ENCODE results near the gene PANX2.
"Not testable (repeated sequence)": the region's sequence is repeated elsewhere in the genome, so short reads cannot be mapped to it uniquely, and the experiment has no call there.

PANX2 gene

GRCh38 chr22:50170453-50171318 is at the start of gene PANX2:
Gene PANX2 (plus strand): TSS chr22:50170731. CDS start chr22:50170731, 0 bp downstream.
- DNase-seq = no peak

GRCh38 chr22:50121202-50121740 is 49.3 kb upstream of the PANX2 start:
- no peak for DNase-seq

- DNase-seq = no peak
Observed at GRCh38 chr22:50123119-50123518, 47.4 kb upstream of the PANX2 start.

GRCh38 chr22:50125029-50125428 is 45.5 kb upstream of the PANX2 start:
- DNase-seq = no peak

DNA sequence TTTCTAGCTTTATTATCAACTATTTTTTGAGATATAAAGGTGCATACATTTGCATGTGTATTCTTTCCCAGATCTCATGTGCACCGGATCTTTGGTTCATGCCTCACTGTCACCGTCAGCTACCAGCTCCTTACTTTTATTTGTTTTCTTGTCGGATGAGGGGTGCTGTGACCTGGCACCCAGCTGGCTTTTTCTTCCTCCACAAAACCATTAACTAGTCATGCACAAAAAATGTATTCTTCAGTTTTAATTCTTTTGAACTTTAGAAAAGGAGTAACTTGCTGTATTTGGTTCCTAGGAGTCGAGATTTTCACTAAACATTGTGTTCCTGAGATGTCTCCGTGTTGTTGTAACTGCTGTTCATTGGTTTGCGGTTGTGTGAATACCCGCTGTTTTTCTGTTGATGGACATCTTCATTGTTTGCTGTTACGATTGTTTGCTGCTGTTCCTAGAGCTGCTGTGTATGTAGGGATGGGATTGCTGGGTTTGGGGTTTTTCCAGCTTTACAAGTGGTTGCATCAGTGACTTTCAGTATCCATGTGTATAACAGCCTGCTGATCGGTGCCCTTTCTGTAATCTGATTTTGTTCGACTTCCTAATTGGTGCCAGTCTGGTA is 41.3 kb upstream of the PANX2 start:
- DNase-seq = no peak

DNA sequence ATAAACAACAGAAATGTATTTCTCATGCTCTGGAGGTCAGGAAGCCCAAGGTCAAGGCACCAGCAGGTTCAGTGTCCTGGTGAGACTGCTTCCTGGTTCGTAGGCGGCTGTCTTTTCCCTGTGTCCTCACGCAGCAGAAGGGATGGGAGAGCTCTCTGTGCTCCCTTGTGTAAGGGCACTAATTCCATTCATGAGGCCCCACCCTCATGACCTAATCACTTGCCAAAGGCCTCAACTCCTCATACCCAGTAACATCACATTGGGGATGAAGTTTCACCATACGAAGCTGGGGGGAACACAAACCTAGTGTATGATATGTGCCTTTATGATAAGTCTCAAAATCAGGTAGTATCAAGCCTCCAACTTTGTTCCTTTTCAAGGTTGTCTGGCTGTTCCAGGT is 38.6 kb upstream of the PANX2 start:
- no peak for DNase-seq

DNA sequence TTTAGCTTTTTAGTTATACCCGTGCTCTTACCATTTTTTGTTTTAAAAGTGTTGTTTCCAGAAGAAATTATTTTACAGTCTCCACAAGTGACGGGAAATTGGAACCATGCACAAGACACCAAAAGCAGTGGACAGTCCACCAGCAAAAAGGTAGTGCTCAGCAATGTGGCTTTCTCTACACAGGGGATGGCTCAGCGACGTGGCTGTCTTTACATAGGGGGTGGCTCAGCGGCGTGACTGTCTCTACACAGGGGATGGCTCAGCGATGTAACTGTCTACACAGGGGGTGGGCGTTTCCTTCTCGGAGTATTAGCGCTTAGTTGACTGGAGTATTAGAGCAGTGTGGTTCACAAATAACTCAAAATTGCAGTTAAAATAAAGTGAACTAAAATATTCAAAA is 36.0 kb upstream of the PANX2 start:
- DNase-seq = no peak

GRCh38 chr22:50136581-50137015 is 33.9 kb upstream of the PANX2 start:
- DNase-seq = no peak

DNA sequence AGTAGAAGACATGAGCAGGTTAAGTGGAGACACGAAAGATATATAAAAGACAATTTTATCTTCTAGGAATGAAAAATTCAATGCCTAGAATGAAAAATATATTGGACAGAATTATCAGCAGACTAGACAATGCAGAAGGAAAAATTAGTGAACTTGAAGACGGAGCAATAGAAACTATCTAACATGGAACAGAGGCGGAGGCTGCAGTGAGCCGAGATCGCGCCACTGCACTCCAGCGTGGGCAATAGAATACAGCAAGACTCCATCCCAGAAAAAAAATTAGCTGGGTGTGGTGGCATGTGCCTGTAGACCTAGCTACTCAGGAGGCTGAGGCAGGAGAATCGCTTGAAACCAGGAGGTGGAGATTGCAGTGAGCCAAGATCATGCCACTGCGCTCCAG is 33.3 kb upstream of the PANX2 start:
- DNase-seq = not testable (repeated sequence)

GRCh38 chr22:50138041-50138440 is 32.5 kb upstream of the PANX2 start:
- no peak for DNase-seq

DNA sequence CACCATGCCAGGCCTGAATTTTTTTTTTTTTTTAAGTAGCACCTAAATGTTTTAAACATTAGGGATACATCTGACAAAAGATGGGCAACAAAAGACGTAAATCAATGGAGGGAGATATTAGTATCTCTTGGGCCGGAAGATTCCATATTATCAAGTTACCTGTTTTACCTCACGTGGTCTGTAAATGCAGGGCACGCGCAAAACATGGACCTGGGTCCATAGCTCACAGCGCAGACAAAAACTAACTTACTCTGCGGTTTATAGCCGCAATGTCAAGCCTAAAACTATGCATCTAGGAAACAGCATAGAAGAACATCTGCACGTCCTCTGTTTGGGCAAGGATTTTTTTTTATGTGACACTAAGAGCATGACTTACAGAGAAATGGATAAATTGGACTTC is 31.5 kb upstream of the PANX2 start:
- DNase-seq = no peak

DNA sequence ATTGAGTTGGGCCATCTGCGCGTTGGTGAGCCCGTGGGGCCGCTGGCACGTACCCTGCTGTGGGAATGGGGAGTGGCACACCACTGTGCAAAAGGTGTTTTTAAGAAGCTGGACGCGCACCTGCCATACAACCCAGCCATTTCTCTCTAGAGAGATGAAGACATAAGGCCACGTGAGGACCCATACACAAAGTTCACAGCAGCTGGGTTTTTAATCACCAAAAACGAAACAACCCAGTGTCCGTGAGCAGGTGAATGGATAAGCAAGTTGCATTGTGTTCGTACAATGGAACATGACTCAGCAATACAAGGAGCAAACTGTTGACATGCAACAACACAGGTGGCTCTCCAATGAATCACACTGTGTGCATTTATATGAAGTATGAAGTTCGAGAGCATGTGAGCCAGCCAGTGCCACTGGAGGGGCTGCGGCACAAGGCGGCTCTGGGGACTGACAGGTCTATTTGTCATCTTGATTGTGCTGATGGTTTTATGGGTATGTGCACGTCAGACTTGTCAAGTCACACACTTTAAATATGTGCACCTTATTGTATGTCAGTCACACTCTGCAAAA is 30.6 kb upstream of the PANX2 start:
- no peak for DNase-seq

- no peak for DNase-seq
Observed at GRCh38 chr22:50140615-50141014, 29.9 kb upstream of the PANX2 start.

DNA sequence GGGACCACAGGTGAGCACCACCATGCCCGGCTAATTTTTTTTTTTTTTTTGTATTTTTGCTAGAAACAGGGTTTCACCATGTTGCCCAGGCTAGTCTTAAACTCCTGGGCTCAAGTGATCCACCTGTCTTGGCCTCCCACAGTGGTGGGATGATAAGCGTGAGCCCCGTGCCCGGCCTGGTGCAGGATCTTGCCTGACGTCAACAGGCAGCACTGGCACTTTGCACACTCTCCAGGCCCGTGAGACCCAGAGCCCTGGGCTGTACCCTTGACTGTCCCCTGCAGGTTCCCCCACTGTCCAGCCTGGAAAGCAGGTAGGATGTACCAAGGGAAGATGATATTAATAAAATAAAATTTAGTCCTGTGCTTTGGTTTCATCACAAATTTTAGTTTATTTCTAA is 29.1 kb upstream of the PANX2 start:
- no peak for DNase-seq

- DNase-seq = no peak
Observed at GRCh38 chr22:50141891-50142363, 28.6 kb upstream of the PANX2 start.

DNA sequence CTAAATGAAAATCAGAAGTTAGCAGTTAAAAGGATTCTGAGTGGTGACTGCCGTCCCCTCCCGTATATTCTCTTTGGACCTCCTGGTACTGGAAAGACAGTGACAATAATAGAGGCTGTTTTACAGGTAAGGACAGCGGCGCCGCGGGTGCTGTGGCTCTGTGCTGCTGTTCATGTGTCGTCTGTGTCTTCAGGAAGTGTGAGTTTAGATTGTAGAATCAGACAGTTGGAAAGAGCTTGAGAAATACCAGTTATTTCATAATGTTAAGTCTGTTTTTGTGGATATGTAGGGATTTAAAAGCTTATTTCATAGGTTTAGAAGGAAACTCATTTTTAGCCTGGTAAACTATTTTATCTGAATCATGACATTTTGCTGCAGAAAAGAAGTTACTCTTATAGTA is 27.4 kb upstream of the PANX2 start:
- DNase-seq = no peak

DNA sequence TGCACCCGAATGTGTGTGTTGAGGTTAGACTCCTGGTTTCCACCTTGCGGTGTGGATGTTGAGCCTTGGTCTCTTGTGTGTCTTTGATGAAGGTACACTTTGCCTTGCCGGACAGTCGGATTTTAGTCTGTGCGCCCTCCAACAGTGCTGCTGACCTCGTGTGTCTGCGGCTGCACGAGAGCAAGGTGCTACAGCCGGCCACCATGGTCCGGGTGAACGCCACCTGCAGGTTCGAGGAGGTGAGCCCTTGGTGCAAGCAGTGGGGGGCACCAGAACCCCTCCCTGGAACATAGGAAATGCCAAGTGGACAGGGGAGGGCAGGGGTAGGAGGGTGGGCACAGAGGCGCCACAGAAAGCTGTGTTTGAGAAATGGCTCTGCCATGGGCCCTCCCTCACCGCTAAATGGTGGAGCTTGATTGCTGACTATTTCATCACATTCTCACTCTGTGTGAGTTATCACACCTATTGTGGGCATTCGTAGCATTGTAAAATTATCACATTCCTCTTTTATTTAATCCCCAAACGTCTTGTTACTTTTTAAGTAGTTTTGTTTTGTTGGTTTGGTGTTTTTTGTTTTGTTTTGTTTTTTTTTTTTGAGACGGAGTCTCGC is 26.4 kb upstream of the PANX2 start:
- no peak for DNase-seq

- DNase-seq = no peak
Observed at GRCh38 chr22:50145721-50146438, 24.7 kb upstream of the PANX2 start.

GRCh38 chr22:50146439-50147238 is 23.9 kb upstream of the PANX2 start:
- DNase-seq = no peak

GRCh38 chr22:50147258-50148165 is 23.0 kb upstream of the PANX2 start:
- DNase-seq = not testable (repeated sequence)

- no peak for DNase-seq
Observed at GRCh38 chr22:50148166-50148500, 22.4 kb upstream of the PANX2 start.
